Peyer's patch (tissue), 4 donors: Measurements from ENCODE around the gene PI16.

Experiments
- POLR2A ChIP-seq, 2 donors: fragments of 450-650 bp; IDR thresholded peaks; one replicate each; pipeline ENCODE4 v1.5.1; 2017; ENCODE audit warnings: antibody characterized with exemption in 2 of 2, mild to moderate bottlenecking in 2 of 2, moderate library complexity in 2 of 2
- TF ChIP-seq, protein P1 (sequence below), 6 experiments: fragments of 450-650 bp in 4 of 6; fragments of 200-600 bp in 2 of 6; sonication (generic) in 1 of 6; IDR thresholded peaks; one replicate each; pipeline ENCODE4 v1.5.1; 2017 to 2019; ENCODE audit warnings: antibody characterized with exemption in 6 of 6, mild to moderate bottlenecking in 3 of 6, moderate library complexity in 1 of 6

GRCh38 chr6:36913082-36913481 lies 41.5 kb upstream of the PI16 start:
- TF ChIP-seq, protein P1, sequence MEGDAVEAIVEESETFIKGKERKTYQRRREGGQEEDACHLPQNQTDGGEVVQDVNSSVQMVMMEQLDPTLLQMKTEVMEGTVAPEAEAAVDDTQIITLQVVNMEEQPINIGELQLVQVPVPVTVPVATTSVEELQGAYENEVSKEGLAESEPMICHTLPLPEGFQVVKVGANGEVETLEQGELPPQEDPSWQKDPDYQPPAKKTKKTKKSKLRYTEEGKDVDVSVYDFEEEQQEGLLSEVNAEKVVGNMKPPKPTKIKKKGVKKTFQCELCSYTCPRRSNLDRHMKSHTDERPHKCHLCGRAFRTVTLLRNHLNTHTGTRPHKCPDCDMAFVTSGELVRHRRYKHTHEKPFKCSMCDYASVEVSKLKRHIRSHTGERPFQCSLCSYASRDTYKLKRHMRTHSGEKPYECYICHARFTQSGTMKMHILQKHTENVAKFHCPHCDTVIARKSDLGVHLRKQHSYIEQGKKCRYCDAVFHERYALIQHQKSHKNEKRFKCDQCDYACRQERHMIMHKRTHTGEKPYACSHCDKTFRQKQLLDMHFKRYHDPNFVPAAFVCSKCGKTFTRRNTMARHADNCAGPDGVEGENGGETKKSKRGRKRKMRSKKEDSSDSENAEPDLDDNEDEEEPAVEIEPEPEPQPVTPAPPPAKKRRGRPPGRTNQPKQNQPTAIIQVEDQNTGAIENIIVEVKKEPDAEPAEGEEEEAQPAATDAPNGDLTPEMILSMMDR (IDR thresholded peaks at IDR 0.05) = no peak
- TF ChIP-seq POLR2A (IDR thresholded peaks at IDR 0.05) = no peak
